WTC11 (cell line): Measurements from ENCODE around the gene CFAP74. TPM values are rescaled to one million over a fixed set of nuclear protein-coding genes. Genes with fewer than 3 reads are reported as not detected.

Source experiments
- ATAC-seq: fragments of 200-7000 bp; cut with Tn5 transposase; 2 replicates; pipeline ENCODE4 v1.10.0; 2021; ENCODE audit warnings: mild to moderate bottlenecking, moderate library complexity
- CTCF ChIA-PET: fragments of 300-600 bp; sonication (Branson Sonifier 250); formaldehyde crosslinking; loops from one replicate; lab custom pipeline; 2021; ENCODE audit warnings: antibody characterized with exemption; lab: Charles Lee
- POLR2A ChIA-PET: fragments of 350-600 bp; sonication (Branson Sonifier 250); formaldehyde crosslinking; loops from one replicate; lab custom pipeline; 2021; ENCODE audit warnings: antibody characterized with exemption; lab: Charles Lee
- DNase-seq: peaks from one replicate; pipeline ENCODE4 v3.0.0; 2021; ENCODE audit warnings: low spot score
- H3K27ac Mint-ChIP-seq: 2 replicates; pipeline ENCODE4 v1.8.0; 2021; ENCODE audit warnings: mixed read lengths
- H3K27me3 Mint-ChIP-seq: 2 replicates; pipeline ENCODE4 v1.8.0; 2021; ENCODE audit warnings: low read depth, mild to moderate bottlenecking, moderate library complexity, mixed read lengths
- H3K36me3 Mint-ChIP-seq: 2 replicates; pipeline ENCODE4 v1.8.0; 2021; ENCODE audit warnings: mixed read lengths
- H3K4me1 Mint-ChIP-seq: 2 replicates; pipeline ENCODE4 v1.8.0; 2022; ENCODE audit warnings: mixed read lengths
- H3K4me3 Mint-ChIP-seq: 2 replicates; pipeline ENCODE4 v1.8.0; 2021; ENCODE audit warnings: mild to moderate bottlenecking, moderate library complexity, mixed read lengths
- H3K9me3 Mint-ChIP-seq: 2 replicates; pipeline ENCODE4 v1.8.0; 2021; ENCODE audit warnings: mixed read lengths
- AR ChIP-seq: fragments of 250-450 bp; sonication (Bioruptor Pico); IDR thresholded peaks from 2 replicates; pipeline ENCODE4 v1.9.0; 2021; ENCODE audit warnings: mild to moderate bottlenecking
- CREM ChIP-seq: sonication (generic); formaldehyde crosslinking; IDR thresholded peaks from 2 replicates; pipeline ENCODE4 v1.8.1; 2022; ENCODE audit warnings: mild to moderate bottlenecking, missing genetic modification reagents, moderate library complexity
- ERG ChIP-seq: fragments of 250-450 bp; sonication (Bioruptor Pico); IDR thresholded peaks from 2 replicates; pipeline ENCODE4 v1.8.0; 2021; ENCODE audit warnings: mild to moderate bottlenecking
- GRHL2 ChIP-seq: fragments of 250-450 bp; sonication (Bioruptor Pico); IDR thresholded peaks from 2 replicates; pipeline ENCODE4 v1.8.0; 2022; ENCODE audit warnings: mild to moderate bottlenecking, moderate library complexity; ENCODE audit not compliant: insufficient replicate concordance, severe bottlenecking
- JAZF1 ChIP-seq: fragments of 250-450 bp; sonication (Bioruptor Pico); IDR thresholded peaks from 2 replicates; pipeline ENCODE4 v1.9.0; 2021; ENCODE audit warnings: moderate library complexity, mild to moderate bottlenecking, inconsistent platforms
- JUN ChIP-seq: sonication (generic); formaldehyde crosslinking; IDR thresholded peaks from 2 replicates; pipeline ENCODE4 v1.8.0; 2023; ENCODE audit warnings: mild to moderate bottlenecking, missing genetic modification reagents
- KAT7 ChIP-seq: sonication (generic); formaldehyde crosslinking; IDR thresholded peaks from 2 replicates; pipeline ENCODE4 v1.8.1; 2023; ENCODE audit warnings: missing genetic modification reagents, mild to moderate bottlenecking, borderline replicate concordance
- TEAD1 ChIP-seq: sonication (generic); formaldehyde crosslinking; IDR thresholded peaks from 2 replicates; pipeline ENCODE4 v1.8.0; 2022; ENCODE audit warnings: mild to moderate bottlenecking, missing genetic modification reagents
- ZBTB21 ChIP-seq: sonication (generic); formaldehyde crosslinking; IDR thresholded peaks from 2 replicates; pipeline ENCODE4 v1.8.1; 2023; ENCODE audit warnings: mild to moderate bottlenecking, missing genetic modification reagents, borderline replicate concordance
- ZNF232 ChIP-seq: sonication (generic); formaldehyde crosslinking; IDR thresholded peaks from 2 replicates; pipeline ENCODE4 v1.8.0; 2022; ENCODE audit warnings: mild to moderate bottlenecking, missing genetic modification reagents
- ZNF317 ChIP-seq: sonication (generic); formaldehyde crosslinking; IDR thresholded peaks from 2 replicates; pipeline ENCODE4 v1.8.1; 2023; ENCODE audit warnings: low read depth, mild to moderate bottlenecking, moderate library complexity, missing genetic modification reagents, borderline replicate concordance
- ZNF416 ChIP-seq: fragments of 250-450 bp; sonication (Bioruptor Pico); IDR thresholded peaks from 2 replicates; pipeline ENCODE4 v1.9.0; 2021; ENCODE audit warnings: mild to moderate bottlenecking, inconsistent platforms
- ZNF512 ChIP-seq: sonication (generic); formaldehyde crosslinking; IDR thresholded peaks from 2 replicates; pipeline ENCODE4 v1.8.1; 2022; ENCODE audit warnings: missing genetic modification reagents, borderline replicate concordance
- total RNA-seq: library from RNA; stranded (reverse); gene quantifications from 3 replicates; pipeline ENCODE4 v1.2.3, GENCODE V29; 2021
- TF ChIP-seq, protein P1 (sequence below): sonication (generic); formaldehyde crosslinking; IDR thresholded peaks from 2 replicates; pipeline ENCODE4 v1.8.0; 2023; ENCODE audit warnings: missing genetic modification reagents
- TF ChIP-seq, protein P2 (sequence below): sonication (generic); formaldehyde crosslinking; IDR thresholded peaks from 2 replicates; pipeline ENCODE4 v1.8.0; 2022; ENCODE audit warnings: mild to moderate bottlenecking, missing genetic modification reagents
- TF ChIP-seq, protein P3 (sequence below): sonication (generic); formaldehyde crosslinking; IDR thresholded peaks from 2 replicates; pipeline ENCODE4 v1.8.1; 2022; ENCODE audit warnings: low read depth, mild to moderate bottlenecking, moderate library complexity, missing genetic modification reagents, borderline replicate concordance
- TF ChIP-seq, protein P4 (sequence below): sonication (generic); formaldehyde crosslinking; IDR thresholded peaks from 2 replicates; pipeline ENCODE4 v1.8.1; 2023; ENCODE audit warnings: mild to moderate bottlenecking, missing genetic modification reagents
- TF ChIP-seq, protein P5 (sequence below): sonication (generic); formaldehyde crosslinking; IDR thresholded peaks from 2 replicates; pipeline ENCODE4 v1.8.1; 2022; ENCODE audit warnings: mild to moderate bottlenecking, missing genetic modification reagents, moderate library complexity, borderline replicate concordance

CFAP74 gene
- total RNA-seq, 1 experiment from 2014 or later: 0.35 TPM

GRCh38 chr1:1969953-1970716 lies 33.5 kb downstream of the CFAP74 start:
- DNase-seq (no peak), ATAC-seq (no peak)
- Mint-ChIP-seq H3K36me3 (no peaks in the 10 kb centered on the region), H3K9me3 (peaks cover 15% of the 10 kb centered on the region), H3K27ac (no peak overlapping the region), H3K4me1 (no peaks in the 10 kb centered on the region), H3K27me3 (no peaks in the 10 kb centered on the region), H3K4me3 (no peak overlapping the region)
- ChIA-PET POLR2A (no interaction called here), CTCF (interaction anchor here (1.4 kb wide), 1 partner anchor 74 kb away, joined by 4 read pairs; no protein-coding TSS in a partner anchor)
- TF ChIP-seq, protein P1, sequence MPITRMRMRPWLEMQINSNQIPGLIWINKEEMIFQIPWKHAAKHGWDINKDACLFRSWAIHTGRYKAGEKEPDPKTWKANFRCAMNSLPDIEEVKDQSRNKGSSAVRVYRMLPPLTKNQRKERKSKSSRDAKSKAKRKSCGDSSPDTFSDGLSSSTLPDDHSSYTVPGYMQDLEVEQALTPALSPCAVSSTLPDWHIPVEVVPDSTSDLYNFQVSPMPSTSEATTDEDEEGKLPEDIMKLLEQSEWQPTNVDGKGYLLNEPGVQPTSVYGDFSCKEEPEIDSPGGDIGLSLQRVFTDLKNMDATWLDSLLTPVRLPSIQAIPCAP (CRISPR knock-in tag): no peak
- TF ChIP-seq TEAD1 (CRISPR knock-in tag) (no peak), ZNF317 (CRISPR knock-in tag) (no peak), ZNF416 (CRISPR knock-in tag) (no peak), ZNF232 (no peak), CREM (CRISPR knock-in tag) (no peak), AR (CRISPR knock-in tag) (no peak), JAZF1 (CRISPR knock-in tag) (no peak), JUN (CRISPR knock-in tag) (no peak), ZBTB21 (CRISPR knock-in tag) (no peak), GRHL2 (CRISPR knock-in tag) (no peak), KAT7 (CRISPR knock-in tag) (no peak), ZNF512 (CRISPR knock-in tag) (no peak), ERG (CRISPR knock-in tag) (no peak)
- TF ChIP-seq, protein P2, sequence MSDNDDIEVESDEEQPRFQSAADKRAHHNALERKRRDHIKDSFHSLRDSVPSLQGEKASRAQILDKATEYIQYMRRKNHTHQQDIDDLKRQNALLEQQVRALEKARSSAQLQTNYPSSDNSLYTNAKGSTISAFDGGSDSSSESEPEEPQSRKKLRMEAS (CRISPR knock-in tag): no peak
- TF ChIP-seq, protein P3, sequence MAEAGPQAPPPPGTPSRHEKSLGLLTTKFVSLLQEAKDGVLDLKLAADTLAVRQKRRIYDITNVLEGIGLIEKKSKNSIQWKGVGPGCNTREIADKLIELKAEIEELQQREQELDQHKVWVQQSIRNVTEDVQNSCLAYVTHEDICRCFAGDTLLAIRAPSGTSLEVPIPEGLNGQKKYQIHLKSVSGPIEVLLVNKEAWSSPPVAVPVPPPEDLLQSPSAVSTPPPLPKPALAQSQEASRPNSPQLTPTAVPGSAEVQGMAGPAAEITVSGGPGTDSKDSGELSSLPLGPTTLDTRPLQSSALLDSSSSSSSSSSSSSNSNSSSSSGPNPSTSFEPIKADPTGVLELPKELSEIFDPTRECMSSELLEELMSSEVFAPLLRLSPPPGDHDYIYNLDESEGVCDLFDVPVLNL (CRISPR knock-in tag): no peak
- TF ChIP-seq, protein P4, sequence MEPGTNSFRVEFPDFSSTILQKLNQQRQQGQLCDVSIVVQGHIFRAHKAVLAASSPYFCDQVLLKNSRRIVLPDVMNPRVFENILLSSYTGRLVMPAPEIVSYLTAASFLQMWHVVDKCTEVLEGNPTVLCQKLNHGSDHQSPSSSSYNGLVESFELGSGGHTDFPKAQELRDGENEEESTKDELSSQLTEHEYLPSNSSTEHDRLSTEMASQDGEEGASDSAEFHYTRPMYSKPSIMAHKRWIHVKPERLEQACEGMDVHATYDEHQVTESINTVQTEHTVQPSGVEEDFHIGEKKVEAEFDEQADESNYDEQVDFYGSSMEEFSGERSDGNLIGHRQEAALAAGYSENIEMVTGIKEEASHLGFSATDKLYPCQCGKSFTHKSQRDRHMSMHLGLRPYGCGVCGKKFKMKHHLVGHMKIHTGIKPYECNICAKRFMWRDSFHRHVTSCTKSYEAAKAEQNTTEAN: no peak
- TF ChIP-seq, protein P5, sequence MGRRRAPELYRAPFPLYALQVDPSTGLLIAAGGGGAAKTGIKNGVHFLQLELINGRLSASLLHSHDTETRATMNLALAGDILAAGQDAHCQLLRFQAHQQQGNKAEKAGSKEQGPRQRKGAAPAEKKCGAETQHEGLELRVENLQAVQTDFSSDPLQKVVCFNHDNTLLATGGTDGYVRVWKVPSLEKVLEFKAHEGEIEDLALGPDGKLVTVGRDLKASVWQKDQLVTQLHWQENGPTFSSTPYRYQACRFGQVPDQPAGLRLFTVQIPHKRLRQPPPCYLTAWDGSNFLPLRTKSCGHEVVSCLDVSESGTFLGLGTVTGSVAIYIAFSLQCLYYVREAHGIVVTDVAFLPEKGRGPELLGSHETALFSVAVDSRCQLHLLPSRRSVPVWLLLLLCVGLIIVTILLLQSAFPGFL: no peak
